Parathyroid adenoma (tissue), 2 donors: Measurements from ENCODE around the gene CCDC171.
"Not testable (repeated sequence)": the region's sequence is repeated elsewhere in the genome, so short reads cannot be mapped to it uniquely, and the experiment has no call there.

Experiments
- H2AFZ ChIP-seq: fragments of 300-600 bp; sonication (generic); one replicate; pipeline ENCODE4 v1.7.0; 2017; ENCODE audit warnings: antibody characterized with exemption, mild to moderate bottlenecking
- H3K27ac ChIP-seq: fragments of 300-600 bp; sonication (generic); one replicate; pipeline ENCODE4 v1.7.0; 2017
- H3K27me3 ChIP-seq: fragments of 300-600 bp; sonication (generic); one replicate; pipeline ENCODE4 v1.7.0; 2017; ENCODE audit warnings: low read length; ENCODE audit not compliant: control insufficient read depth, insufficient read depth
- H3K36me3 ChIP-seq: fragments of 300-600 bp; sonication (generic); one replicate; pipeline ENCODE4 v1.7.0; 2017; ENCODE audit warnings: low read length; ENCODE audit not compliant: control insufficient read depth, insufficient read depth
- H3K4me1 ChIP-seq: fragments of 300-600 bp; sonication (generic); one replicate; pipeline ENCODE4 v1.7.0; 2017; ENCODE audit warnings: control low read depth
- H3K4me2 ChIP-seq: fragments of 300-600 bp; sonication (generic); one replicate; pipeline ENCODE4 v1.7.0; 2017; ENCODE audit warnings: low read length
- H3K4me3 ChIP-seq: fragments of 300-600 bp; sonication (generic); one replicate; pipeline ENCODE4 v1.7.0; 2017; ENCODE audit warnings: low read depth, low read length
- H3K79me2 ChIP-seq: fragments of 300-600 bp; sonication (generic); one replicate; pipeline ENCODE4 v1.7.0; 2017; ENCODE audit warnings: control low read depth
- H3K9ac ChIP-seq: fragments of 300-600 bp; sonication (generic); one replicate; pipeline ENCODE4 v1.7.0; 2017; ENCODE audit warnings: mild to moderate bottlenecking
- H3K9me3 ChIP-seq: fragments of 300-600 bp; sonication (generic); one replicate; pipeline ENCODE4 v1.7.0; 2017; ENCODE audit warnings: low read length; ENCODE audit not compliant: control insufficient read depth
- TF ChIP-seq, protein P1 (sequence below): fragments of 300-600 bp; sonication (generic); IDR thresholded peaks from one replicate; pipeline ENCODE4 v1.7.0; 2017; ENCODE audit warnings: antibody characterized with exemption, mild to moderate bottlenecking
- donor health status: primary hyperparathyroidism.

The CCDC171 gene

DNA sequence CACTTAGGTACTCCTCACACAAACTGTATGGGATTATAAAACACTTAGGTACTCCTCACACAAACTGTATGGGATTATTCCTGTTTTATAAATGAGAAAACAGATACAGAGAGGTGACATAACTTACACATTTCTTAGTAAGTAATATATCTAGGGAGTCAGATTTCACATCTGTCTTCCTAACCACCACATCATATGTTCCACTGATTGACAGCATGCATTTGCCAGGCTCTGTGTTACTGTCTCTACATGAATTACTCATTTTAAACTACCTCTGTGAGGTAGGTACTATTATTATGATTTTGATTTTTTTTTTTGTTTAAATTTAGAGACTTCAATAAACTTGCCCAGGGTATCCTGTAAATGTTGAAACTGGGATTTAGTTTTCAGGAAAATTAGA lies 232.7 kb downstream of the CCDC171 start:
- H3K27ac ChIP-seq: no peak overlapping the region
- TF ChIP-seq, protein P1, sequence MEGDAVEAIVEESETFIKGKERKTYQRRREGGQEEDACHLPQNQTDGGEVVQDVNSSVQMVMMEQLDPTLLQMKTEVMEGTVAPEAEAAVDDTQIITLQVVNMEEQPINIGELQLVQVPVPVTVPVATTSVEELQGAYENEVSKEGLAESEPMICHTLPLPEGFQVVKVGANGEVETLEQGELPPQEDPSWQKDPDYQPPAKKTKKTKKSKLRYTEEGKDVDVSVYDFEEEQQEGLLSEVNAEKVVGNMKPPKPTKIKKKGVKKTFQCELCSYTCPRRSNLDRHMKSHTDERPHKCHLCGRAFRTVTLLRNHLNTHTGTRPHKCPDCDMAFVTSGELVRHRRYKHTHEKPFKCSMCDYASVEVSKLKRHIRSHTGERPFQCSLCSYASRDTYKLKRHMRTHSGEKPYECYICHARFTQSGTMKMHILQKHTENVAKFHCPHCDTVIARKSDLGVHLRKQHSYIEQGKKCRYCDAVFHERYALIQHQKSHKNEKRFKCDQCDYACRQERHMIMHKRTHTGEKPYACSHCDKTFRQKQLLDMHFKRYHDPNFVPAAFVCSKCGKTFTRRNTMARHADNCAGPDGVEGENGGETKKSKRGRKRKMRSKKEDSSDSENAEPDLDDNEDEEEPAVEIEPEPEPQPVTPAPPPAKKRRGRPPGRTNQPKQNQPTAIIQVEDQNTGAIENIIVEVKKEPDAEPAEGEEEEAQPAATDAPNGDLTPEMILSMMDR: no peak
- H3K36me3 ChIP-seq: no peaks in the 10 kb centered on the region
- H3K4me1 ChIP-seq: no peaks in the 10 kb centered on the region
- H3K27me3 ChIP-seq: no peaks in the 10 kb centered on the region
- H3K9me3 ChIP-seq: no peaks in the 10 kb centered on the region
- no peaks in the 10 kb centered on the region for H3K79me2 ChIP-seq
- no peak overlapping the region for H3K4me3 ChIP-seq
- no peak overlapping the region for H2AFZ ChIP-seq
- no peak overlapping the region for H3K4me2 ChIP-seq
- no peak overlapping the region for H3K9ac ChIP-seq

DNA sequence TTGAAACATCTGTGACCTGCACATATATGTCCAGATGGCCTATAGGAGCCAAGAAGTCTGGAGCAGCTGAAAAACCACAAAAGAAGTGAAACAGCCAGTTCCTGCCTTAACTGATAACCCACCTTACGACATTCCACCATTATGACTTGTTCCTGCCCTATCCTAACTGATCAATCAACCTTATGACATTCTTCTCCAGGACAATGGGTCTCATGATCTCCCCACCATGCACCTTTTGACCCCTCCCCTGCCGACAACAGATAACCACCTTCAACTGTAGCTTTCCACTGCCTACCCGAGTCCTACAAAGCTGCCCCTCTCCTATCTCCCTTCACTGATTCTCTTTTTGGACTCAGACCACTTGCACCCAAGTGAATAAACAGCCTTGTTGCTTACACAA lies 233.8 kb downstream of the CCDC171 start:
- no peak overlapping the region for H3K4me2 ChIP-seq
- no peak overlapping the region for H3K9ac ChIP-seq
- H3K79me2 ChIP-seq: no peaks in the 10 kb centered on the region
- H2AFZ ChIP-seq: no peak overlapping the region
- no peaks in the 10 kb centered on the region for H3K4me1 ChIP-seq
- H3K4me3 ChIP-seq: no peak overlapping the region
- H3K36me3 ChIP-seq: no peaks in the 10 kb centered on the region
- no peak overlapping the region for H3K27ac ChIP-seq
- no peaks in the 10 kb centered on the region for H3K27me3 ChIP-seq
- TF ChIP-seq, protein P1: no peak
- H3K9me3 ChIP-seq: no peaks in the 10 kb centered on the region

DNA sequence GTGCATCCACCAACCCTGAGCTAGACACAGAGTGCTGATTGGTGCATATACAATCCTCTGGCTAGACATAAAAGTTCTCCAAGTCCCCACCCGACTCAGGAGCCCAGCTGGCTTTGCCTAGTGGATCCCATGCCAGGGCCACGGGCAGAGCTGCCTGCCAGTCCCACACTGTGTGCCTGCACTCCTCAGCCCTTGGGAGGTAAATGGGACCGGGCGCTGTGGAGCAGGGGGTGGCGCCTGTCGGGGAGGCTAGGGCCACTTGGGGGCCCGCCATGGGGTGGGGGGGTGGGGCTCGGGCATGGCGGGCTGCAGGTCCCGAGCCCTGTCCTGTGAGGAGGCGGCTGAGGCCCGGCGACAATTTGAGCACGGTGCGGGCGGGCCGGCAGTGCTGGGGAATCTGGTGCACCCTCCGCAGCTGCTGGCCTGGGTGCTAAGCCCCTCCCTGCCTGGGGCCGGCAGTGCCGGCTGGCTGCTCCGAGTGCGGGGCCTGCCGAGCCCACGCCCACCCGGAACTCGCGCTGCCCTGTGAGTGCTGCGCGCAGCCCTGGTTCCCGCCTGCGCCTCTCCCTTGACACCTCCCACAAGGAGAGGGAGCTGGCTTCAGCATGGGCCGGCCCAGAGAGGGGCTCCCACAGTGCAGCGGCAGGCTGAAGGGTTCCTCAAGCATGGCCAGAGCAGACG lies 257.5 kb downstream of the CCDC171 start:
- not testable (repeated sequence) for H3K27ac ChIP-seq, H3K9ac ChIP-seq, H3K4me2 ChIP-seq, H2AFZ ChIP-seq, H3K79me2 ChIP-seq, H3K4me1 ChIP-seq, H3K27me3 ChIP-seq, H3K4me3 ChIP-seq, H3K9me3 ChIP-seq, H3K36me3 ChIP-seq

DNA sequence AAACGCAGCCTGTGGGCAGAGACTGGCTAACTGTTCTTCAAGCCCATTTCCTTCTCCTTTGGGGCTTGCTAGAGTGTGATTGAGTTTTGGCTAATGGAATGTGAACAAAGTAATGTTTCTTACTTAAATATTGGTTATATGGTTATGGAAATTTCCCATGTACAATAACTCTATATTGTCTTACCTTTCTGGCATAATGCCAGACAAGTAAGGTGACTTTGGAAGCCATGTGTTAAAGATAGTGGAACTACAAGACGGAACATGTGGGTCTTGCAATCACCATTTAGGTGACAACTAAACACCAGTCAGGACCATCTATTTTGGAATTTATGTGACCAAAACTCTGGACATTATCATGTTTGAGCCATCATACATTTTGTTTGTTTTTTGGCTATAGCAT lies 260.2 kb downstream of the CCDC171 start:
- H3K9ac ChIP-seq: no peak overlapping the region
- H3K27ac ChIP-seq: no peak overlapping the region
- H3K27me3 ChIP-seq: no peaks in the 10 kb centered on the region
- H3K79me2 ChIP-seq: no peaks in the 10 kb centered on the region
- H3K4me3 ChIP-seq: no peak overlapping the region
- H3K9me3 ChIP-seq: no peaks in the 10 kb centered on the region
- no peaks in the 10 kb centered on the region for H3K36me3 ChIP-seq
- H3K4me1 ChIP-seq: no peaks in the 10 kb centered on the region
- H3K4me2 ChIP-seq: no peak overlapping the region
- TF ChIP-seq, protein P1: no peak
- no peak overlapping the region for H2AFZ ChIP-seq

DNA sequence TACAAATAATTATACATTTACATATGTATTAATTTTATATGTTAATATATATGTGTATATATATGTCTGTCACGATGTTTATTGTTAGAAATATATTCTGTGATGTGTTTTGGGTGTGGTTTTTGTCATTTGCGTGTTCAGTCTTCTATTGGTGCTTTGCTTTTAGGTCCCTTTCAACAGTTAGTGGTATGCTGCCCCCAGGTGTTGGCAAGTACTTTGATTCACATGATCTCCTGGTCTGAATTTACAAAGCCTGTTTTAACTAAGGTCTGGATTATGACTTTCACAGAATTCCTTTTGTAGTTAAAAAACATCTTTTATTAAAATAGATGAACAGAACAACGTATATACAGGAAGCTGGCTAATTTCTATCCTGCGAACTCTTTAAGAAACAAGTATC lies 271.5 kb downstream of the CCDC171 start:
- no peak overlapping the region for H3K4me2 ChIP-seq
- no peaks in the 10 kb centered on the region for H3K27me3 ChIP-seq
- H3K27ac ChIP-seq: no peak overlapping the region
- H3K79me2 ChIP-seq: no peaks in the 10 kb centered on the region
- H3K9me3 ChIP-seq: no peaks in the 10 kb centered on the region
- no peak overlapping the region for H3K4me3 ChIP-seq
- H3K36me3 ChIP-seq: no peaks in the 10 kb centered on the region
- H3K9ac ChIP-seq: no peak overlapping the region
- H2AFZ ChIP-seq: no peak overlapping the region
- TF ChIP-seq, protein P1: no peak
- no peaks in the 10 kb centered on the region for H3K4me1 ChIP-seq
